Astrocyte (in vitro differentiated cells and primary cell): ENCODE results near the gene ESYT1. TPM values are rescaled to one million over a fixed set of nuclear protein-coding genes. Genes with fewer than 3 reads are reported as not detected.

Experiments
- DNase-seq: peaks from one replicate; pipeline ENCODE4 v3.0.0-alpha.2; 2010; ENCODE audit warnings: low read depth
- FAIRE-seq: peaks from 2 replicates; lab custom pipeline; 2011; peaks lifted over from hg19 to GRCh38; lab: Jason Lieb, UNC
- H2AFZ ChIP-seq: 2 replicates; pipeline ENCODE4 v1.6.0; 2012; ENCODE audit warnings: low read depth, low read length, inconsistent platforms
- H3K27ac ChIP-seq: 2 replicates; pipeline ENCODE4 v1.5.1; 2011; ENCODE audit warnings: low read depth, low read length, inconsistent platforms
- H3K27me3 ChIP-seq: 2 replicates; pipeline ENCODE4 v1.6.0; 2011; ENCODE audit warnings: low read length, inconsistent platforms; ENCODE audit not compliant: insufficient read depth
- H3K36me3 ChIP-seq: 2 replicates; pipeline ENCODE4 v1.5.1; 2011; ENCODE audit warnings: low read length, inconsistent platforms; ENCODE audit not compliant: insufficient read depth
- H3K4me1 ChIP-seq: 2 replicates; pipeline ENCODE4 v1.5.1; 2011; ENCODE audit warnings: low read length, inconsistent platforms; ENCODE audit not compliant: insufficient read depth
- H3K4me2 ChIP-seq: 2 replicates; pipeline ENCODE4 v1.6.0; 2012; ENCODE audit warnings: low read length, inconsistent platforms
- H3K4me3 ChIP-seq: 2 replicates; pipeline ENCODE4 v1.5.1; 2011; ENCODE audit warnings: low read depth, mild to moderate bottlenecking, low read length, inconsistent platforms; ENCODE audit not compliant: insufficient read depth
- H3K79me2 ChIP-seq: 2 replicates; pipeline ENCODE4 v1.6.0; 2012; ENCODE audit warnings: mild to moderate bottlenecking, low read length, inconsistent platforms; ENCODE audit not compliant: insufficient read depth
- H3K9ac ChIP-seq: 2 replicates; pipeline ENCODE4 v1.6.0; 2012; ENCODE audit warnings: mild to moderate bottlenecking, low read length, inconsistent platforms
- H3K9me3 ChIP-seq: 2 replicates; pipeline ENCODE4 v1.5.1; 2012; ENCODE audit warnings: low read depth, mild to moderate bottlenecking, low read length, inconsistent platforms; ENCODE audit not compliant: insufficient read depth
- H4K20me1 ChIP-seq: 2 replicates; pipeline ENCODE4 v1.6.0; 2012; ENCODE audit warnings: low read length, inconsistent platforms; ENCODE audit not compliant: insufficient read depth
- H3K27ac Mint-ChIP-seq: one replicate; pipeline ENCODE4 v1.8.0; 2021; ENCODE audit warnings: mild to moderate bottlenecking, mixed read lengths; ENCODE audit not compliant: unreplicated experiment
- H3K27me3 Mint-ChIP-seq: one replicate; pipeline ENCODE4 v1.8.0; 2021; ENCODE audit warnings: low read depth, mixed read lengths; ENCODE audit not compliant: unreplicated experiment
- H3K36me3 Mint-ChIP-seq: one replicate; pipeline ENCODE4 v1.8.0; 2021; ENCODE audit warnings: low read depth, mixed read lengths; ENCODE audit not compliant: unreplicated experiment
- H3K4me1 Mint-ChIP-seq: one replicate; pipeline ENCODE4 v1.8.0; 2021; ENCODE audit warnings: low read depth, mixed read lengths; ENCODE audit not compliant: unreplicated experiment
- H3K4me3 Mint-ChIP-seq: one replicate; pipeline ENCODE4 v1.8.0; 2021; ENCODE audit warnings: mild to moderate bottlenecking, moderate library complexity, mixed read lengths; ENCODE audit not compliant: unreplicated experiment
- H3K9me3 Mint-ChIP-seq: one replicate; pipeline ENCODE4 v1.8.0; 2021; ENCODE audit warnings: mild to moderate bottlenecking, mixed read lengths; ENCODE audit not compliant: unreplicated experiment
- EZH2 ChIP-seq: IDR thresholded peaks from 2 replicates; pipeline ENCODE4 v1.6.1; 2012; ENCODE audit warnings: mild to moderate bottlenecking, low read length, inconsistent platforms; ENCODE audit not compliant: insufficient read depth
- total RNA-seq: library from RNA; stranded (reverse); gene quantifications from 2 replicates; pipeline ENCODE4 v1.2.1, GENCODE V29; 2021
- TF ChIP-seq, protein P1 (sequence below): IDR thresholded peaks from 2 replicates; pipeline ENCODE4 v1.5.1; 2011; ENCODE audit warnings: low read depth, mild to moderate bottlenecking, inconsistent platforms, low read length, moderate library complexity; ENCODE audit not compliant: insufficient read depth

The ESYT1 gene
- total RNA-seq, 1 donor from 2014 or later: 142 TPM

DNA sequence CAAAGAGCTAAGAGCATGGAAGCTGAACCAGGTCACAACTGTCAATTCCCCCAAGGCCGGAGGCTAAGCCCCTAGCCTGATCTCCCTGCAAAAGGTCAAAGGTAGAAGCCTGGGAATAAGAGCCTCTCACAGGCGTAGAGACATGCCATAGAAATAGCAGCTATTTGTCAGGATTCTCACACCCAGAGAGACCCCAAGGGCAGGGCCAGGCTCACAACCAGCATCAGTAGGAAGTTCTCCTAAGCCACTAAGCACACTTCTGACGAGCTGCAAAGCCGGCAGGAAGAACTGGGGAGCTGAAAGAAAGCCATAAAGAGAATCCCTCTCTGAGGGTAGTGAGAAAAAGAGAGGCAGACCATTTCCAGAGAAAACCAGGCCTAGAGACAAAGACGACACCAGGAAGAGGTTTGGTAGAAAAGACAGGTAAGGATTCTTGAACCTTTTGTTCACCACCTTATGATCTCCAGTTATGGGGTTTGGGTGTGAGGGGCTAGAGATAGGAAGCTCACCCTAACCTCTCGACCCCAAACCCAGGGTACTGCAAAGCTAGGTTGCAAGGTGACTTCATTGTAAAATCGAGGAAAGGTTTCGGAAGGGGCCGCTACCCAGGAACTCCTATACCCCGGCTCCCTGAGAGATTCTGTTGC, 60.2 kb downstream of the ESYT1 start:
- no peak for FAIRE-seq
- H3K4me1 Mint-ChIP-seq: peaks cover 6% of the 10 kb centered on the region

DNA sequence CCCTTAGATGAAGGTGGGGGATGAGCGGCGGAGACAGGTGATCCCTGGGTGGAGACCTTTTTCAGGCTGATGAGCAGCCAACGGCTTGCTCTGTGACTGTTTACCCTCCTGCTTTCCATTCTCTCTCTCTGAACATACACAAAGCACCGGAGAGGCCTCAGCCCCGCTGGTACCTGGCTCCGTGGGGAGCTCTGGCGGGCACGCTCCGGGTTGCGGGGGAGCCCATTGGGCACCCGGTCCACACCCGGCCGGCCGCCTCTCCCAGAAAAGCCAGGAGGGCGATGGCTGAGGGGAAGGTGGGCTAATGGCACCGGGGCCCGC, 60.7 kb downstream of the ESYT1 start:
- no peaks in the 10 kb centered on the region for H3K27me3 Mint-ChIP-seq
- TF ChIP-seq, protein P1, sequence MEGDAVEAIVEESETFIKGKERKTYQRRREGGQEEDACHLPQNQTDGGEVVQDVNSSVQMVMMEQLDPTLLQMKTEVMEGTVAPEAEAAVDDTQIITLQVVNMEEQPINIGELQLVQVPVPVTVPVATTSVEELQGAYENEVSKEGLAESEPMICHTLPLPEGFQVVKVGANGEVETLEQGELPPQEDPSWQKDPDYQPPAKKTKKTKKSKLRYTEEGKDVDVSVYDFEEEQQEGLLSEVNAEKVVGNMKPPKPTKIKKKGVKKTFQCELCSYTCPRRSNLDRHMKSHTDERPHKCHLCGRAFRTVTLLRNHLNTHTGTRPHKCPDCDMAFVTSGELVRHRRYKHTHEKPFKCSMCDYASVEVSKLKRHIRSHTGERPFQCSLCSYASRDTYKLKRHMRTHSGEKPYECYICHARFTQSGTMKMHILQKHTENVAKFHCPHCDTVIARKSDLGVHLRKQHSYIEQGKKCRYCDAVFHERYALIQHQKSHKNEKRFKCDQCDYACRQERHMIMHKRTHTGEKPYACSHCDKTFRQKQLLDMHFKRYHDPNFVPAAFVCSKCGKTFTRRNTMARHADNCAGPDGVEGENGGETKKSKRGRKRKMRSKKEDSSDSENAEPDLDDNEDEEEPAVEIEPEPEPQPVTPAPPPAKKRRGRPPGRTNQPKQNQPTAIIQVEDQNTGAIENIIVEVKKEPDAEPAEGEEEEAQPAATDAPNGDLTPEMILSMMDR: no peak
- TF ChIP-seq EZH2: no peak
- Histone ChIP-seq H3K4me3 (peak overlapping the region; percentile 75), H3K9ac (peak overlapping the region; percentile 85), H3K27ac (no peak overlapping the region), H2AFZ (peak overlapping the region; percentile 49), H3K9me3 (no peaks in the 10 kb centered on the region), H3K4me2 (peak overlapping the region; percentile 85), H3K79me2 (peaks cover 30% of the 10 kb centered on the region), H3K36me3 (peaks cover 20% of the 10 kb centered on the region), H3K27me3 (no peaks in the 10 kb centered on the region), H4K20me1 (peaks cover 24% of the 10 kb centered on the region), H3K4me1 (peaks cover 13% of the 10 kb centered on the region)
- peak overlapping the region; percentile 67 for H3K27ac Mint-ChIP-seq
- H3K4me1 Mint-ChIP-seq: peaks cover 6% of the 10 kb centered on the region
- H3K9me3 Mint-ChIP-seq: no peaks in the 10 kb centered on the region
- no peak for FAIRE-seq
- H3K4me3 Mint-ChIP-seq: peak overlapping the region; percentile 91
- peaks cover 3% of the 10 kb centered on the region for H3K36me3 Mint-ChIP-seq
- DNase-seq: no peak

More for the DNA sequence above, 60.2 kb downstream of the ESYT1 start:
- Histone ChIP-seq H3K4me1 (peaks cover 13% of the 10 kb centered on the region), H2AFZ (peak overlapping the region; percentile 49), H3K4me2 (peak overlapping the region; percentile 85), H3K27me3 (no peaks in the 10 kb centered on the region), H3K36me3 (peaks cover 25% of the 10 kb centered on the region), H3K4me3 (peak overlapping the region; percentile 75), H3K79me2 (peaks cover 30% of the 10 kb centered on the region), H3K9me3 (no peaks in the 10 kb centered on the region), H3K27ac (no peak overlapping the region), H4K20me1 (peaks cover 27% of the 10 kb centered on the region), H3K9ac (peak overlapping the region; percentile 85)
- Mint-ChIP-seq H3K4me3 (peak overlapping the region; percentile 91), H3K27me3 (no peaks in the 10 kb centered on the region), H3K36me3 (peaks cover 3% of the 10 kb centered on the region), H3K9me3 (no peaks in the 10 kb centered on the region), H3K27ac (peak overlapping the region; percentile 67)
- DNase-seq: no peak
- no peak for TF ChIP-seq EZH2
- TF ChIP-seq, protein P1: no peak
